B cell (primary cell): Measurements from ENCODE around the gene CASP12.

Experiments used
- EZH2 ChIP-seq: IDR thresholded peaks from 2 replicates; pipeline ENCODE4 v1.6.1; 2012; ENCODE audit warnings: borderline replicate concordance, low read depth, mild to moderate bottlenecking, moderate library complexity, low read length; ENCODE audit not compliant: insufficient read depth, poor library complexity, severe bottlenecking
- TF ChIP-seq, protein P1 (sequence below): fragments of 200-600 bp; IDR thresholded peaks from one replicate; pipeline ENCODE4 v1.8.0; 2022; ENCODE audit warnings: antibody characterized with exemption, mild to moderate bottlenecking

DNA sequence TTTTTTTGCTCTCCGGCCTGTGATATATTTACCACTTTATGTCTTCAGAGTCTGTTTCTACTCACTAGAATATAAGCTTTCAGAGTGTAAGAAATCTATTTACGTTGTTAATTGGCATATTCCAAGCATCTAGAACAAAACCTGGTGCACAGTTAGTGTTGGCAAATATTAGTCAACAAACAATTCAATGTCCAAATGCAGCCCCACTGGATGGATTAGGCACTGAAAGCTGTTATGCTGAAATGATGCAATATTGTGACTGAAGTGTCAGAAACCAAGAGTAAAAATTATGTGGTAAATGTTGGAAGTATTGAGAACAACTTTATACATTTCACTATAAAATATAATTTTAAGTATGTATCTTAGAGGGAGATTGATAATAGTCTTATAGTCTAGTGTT is 45.3 kb upstream of the CASP12 start:
- TF ChIP-seq, protein P1, sequence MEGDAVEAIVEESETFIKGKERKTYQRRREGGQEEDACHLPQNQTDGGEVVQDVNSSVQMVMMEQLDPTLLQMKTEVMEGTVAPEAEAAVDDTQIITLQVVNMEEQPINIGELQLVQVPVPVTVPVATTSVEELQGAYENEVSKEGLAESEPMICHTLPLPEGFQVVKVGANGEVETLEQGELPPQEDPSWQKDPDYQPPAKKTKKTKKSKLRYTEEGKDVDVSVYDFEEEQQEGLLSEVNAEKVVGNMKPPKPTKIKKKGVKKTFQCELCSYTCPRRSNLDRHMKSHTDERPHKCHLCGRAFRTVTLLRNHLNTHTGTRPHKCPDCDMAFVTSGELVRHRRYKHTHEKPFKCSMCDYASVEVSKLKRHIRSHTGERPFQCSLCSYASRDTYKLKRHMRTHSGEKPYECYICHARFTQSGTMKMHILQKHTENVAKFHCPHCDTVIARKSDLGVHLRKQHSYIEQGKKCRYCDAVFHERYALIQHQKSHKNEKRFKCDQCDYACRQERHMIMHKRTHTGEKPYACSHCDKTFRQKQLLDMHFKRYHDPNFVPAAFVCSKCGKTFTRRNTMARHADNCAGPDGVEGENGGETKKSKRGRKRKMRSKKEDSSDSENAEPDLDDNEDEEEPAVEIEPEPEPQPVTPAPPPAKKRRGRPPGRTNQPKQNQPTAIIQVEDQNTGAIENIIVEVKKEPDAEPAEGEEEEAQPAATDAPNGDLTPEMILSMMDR, result no peak
- TF ChIP-seq EZH2, result no peak
